Pancreas (tissue), 10 donors: ENCODE data around the gene SPTBN1. TPM values are rescaled to one million over a fixed set of nuclear protein-coding genes. Genes with fewer than 3 reads are reported as not detected.

ENCODE experiments used
- ATAC-seq, 4 donors: fragments of 200-7000 bp; cut with Tn5 transposase; one replicate each; pipeline versions ENCODE4 v1.8.0 to v1.9.1; 2020; ENCODE audit warnings: mild to moderate bottlenecking in 4 of 4, moderate library complexity in 4 of 4
- DNase-seq, 6 donors: peaks; one replicate each; pipeline ENCODE4 v3.0.0-alpha.2; 2020
- FAIRE-seq: peaks from 2 replicates; lab custom pipeline; 2012; peaks lifted over from hg19 to GRCh38; lab: Jason Lieb, UNC
- H3K27ac ChIP-seq, 4 donors: fragments of 200-600 bp; sonication (generic); 1 replicate in 3 of 4; 2 replicates in 1 of 4; pipeline versions ENCODE4 v1.5.0 to v1.8.0; 2020
- H3K27me3 ChIP-seq, 4 donors: fragments of 200-600 bp; one replicate each; pipeline ENCODE4 v1.8.0; 2021
- H3K36me3 ChIP-seq, 3 donors: fragments of 200-600 bp; sonication (generic) in 1 of 3; one replicate each; pipeline versions ENCODE4 v1.5.0 to v1.8.0; 2020 to 2021
- H3K4me1 ChIP-seq, 3 donors: fragments of 200-600 bp; one replicate each; pipeline ENCODE4 v1.8.0; 2021
- H3K4me3 ChIP-seq, 4 donors: fragments of 200-600 bp; sonication (generic) in 2 of 4; one replicate each; pipeline versions ENCODE4 v1.5.0 to v1.8.0; 2020 to 2021
- H3K9me3 ChIP-seq, 4 donors: fragments of 200-600 bp; one replicate each; pipeline ENCODE4 v1.8.0; 2021
- CTCF ChIP-seq, 4 donors: fragments of 200-600 bp; sonication (generic) in 3 of 4; IDR thresholded peaks; one replicate each; pipeline versions ENCODE4 v1.5.0 to v1.8.0; 2021; ENCODE audit warnings: antibody characterized with exemption in 4 of 4
- WGBS, 2 donors: extraction: QIAGEN DNeasy Blood & Tissue Kit; methylation state at CpG; one replicate each; pipeline ENCODE4 v1.1.7; 2013; 5-methylcytosine and 5-hydroxymethylcytosine counted together
- intact Hi-C, 3 donors: fragments of 100-400 bp; cut with DNase I; formaldehyde crosslinking; loops; one replicate each; pipeline versions ENCODE4 v1.11.1 to v1.14.2; 2022
- polyA plus RNA-seq, 2 donors: library from polyadenylated mRNA; stranded (reverse); fragments of 200-250 nt; gene quantifications; one replicate each; pipeline ENCODE4 v1.2.3, GENCODE V29; 2013
- total RNA-seq, 6 donors: library from RNA; stranded (reverse); fragmentation: NEBNext Ultra II Directional in 4 of 6; extraction: Animal tissue kit (Norgen Biotek cat#: 25700) in 4 of 6; gene quantifications; one replicate each; pipeline versions ENCODE4 v1.2.1 to v1.2.4, GENCODE V29; 2021 to 2023
- donor health status: healthy with polysubstance abuse.
- donor health status: DM: no; HTN: no; CAD: no; lungs with moderate emphysema.
- donor health status: DM: no; HTN: no; CAD: no.
- donor health status: control.
- donor health status: control.
- donor health status: Bipolar disorder and iron deficiency.
- donor health status: DM: yes; HTN: yes; CAD: no.
- donor health status: DM: no; HTN: no; CAD: no.
- donor health status: DM: no; HTN: no; CAD: no.
- donor health status: DM: yes; HTN: yes; CAD: no.

Gene SPTBN1
- total and polyA plus RNA-seq, 8 donors, result 43.8 to 192 (median 84.4) TPM

DNA sequence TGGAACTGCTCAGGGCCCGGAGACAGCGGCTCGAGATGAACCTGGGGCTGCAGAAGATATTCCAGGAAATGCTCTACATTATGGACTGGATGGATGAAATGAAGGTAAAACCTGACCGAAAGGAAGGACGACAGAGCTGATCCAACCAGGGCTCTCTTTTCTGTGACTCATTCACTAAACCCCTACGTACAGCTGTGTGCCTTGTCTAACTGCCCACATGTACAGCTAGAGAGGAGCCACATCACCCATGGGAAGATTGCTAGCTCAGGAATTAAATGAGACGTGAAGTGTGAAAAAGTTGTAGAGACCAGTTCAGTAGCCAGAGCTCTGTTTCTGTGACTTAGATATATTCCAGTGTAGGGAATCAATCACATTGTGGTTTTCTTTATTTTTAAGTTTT, 170.0 kb downstream of the SPTBN1 start:
- Histone ChIP-seq H3K4me3 (no peak overlapping the region), H3K9me3 (no peaks in the 10 kb centered on the region), H3K27ac (no peak overlapping the region), H3K36me3 (peaks cover 6 to 91% (median 49%) of the 10 kb centered on the region in 3 donors), H3K27me3 (no peaks in the 10 kb centered on the region), H3K4me1 (peaks cover 15 to 18% (median 16%) of the 10 kb centered on the region in 3 donors)
- 92 to 93% methylated on average over 7 of the region's 7 CpGs for WGBS, 2 donors
- intact Hi-C loops, result no loop called here
- FAIRE-seq (no peak), DNase-seq (no peak), ATAC-seq (no peak)
- TF ChIP-seq CTCF (IDR thresholded peaks at IDR 0.05), result no peak

DNA sequence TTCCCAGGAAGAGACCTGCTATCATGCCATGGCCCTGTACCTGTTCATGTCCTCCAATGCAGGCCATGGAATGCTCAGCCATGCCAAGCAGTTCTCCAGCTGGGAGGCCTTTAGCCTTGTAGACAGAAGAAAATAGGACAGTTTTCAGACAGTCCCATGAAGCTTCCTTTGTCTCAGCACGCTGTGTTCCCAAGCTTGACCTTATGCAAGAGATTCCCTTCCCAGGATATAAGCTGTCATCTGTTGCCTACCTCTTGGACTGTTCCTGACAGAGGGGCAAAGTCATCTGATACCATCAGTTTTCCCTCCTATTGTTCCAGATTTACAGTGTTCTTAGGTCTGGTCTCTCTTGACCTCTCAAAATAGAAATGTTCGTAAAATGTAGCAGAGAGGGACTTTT, 170.8 kb downstream of the SPTBN1 start:
- Histone ChIP-seq H3K4me3 (no peak overlapping the region), H3K4me1 (peaks cover 15 to 26% (median 16%) of the 10 kb centered on the region in 3 donors), H3K27ac (peak overlapping the region in 1 of 4 donors; percentile 3), H3K27me3 (no peaks in the 10 kb centered on the region), H3K9me3 (no peaks in the 10 kb centered on the region), H3K36me3 (peaks cover 6 to 91% (median 56%) of the 10 kb centered on the region in 3 donors)
- FAIRE-seq, result no peak
- intact Hi-C loops, result no loop called here
- no peak for ATAC-seq
- TF ChIP-seq CTCF (IDR thresholded peaks at IDR 0.05), result no peak
- WGBS, 2 donors, result 93 to 100% methylated on average over 2 of the region's 2 CpGs
- no peak for DNase-seq

GRCh38 chr2:54627973-54628372, 171.8 kb downstream of the SPTBN1 start:
- no peak for TF ChIP-seq CTCF (IDR thresholded peaks at IDR 0.05)
- Histone ChIP-seq H3K36me3 (peaks cover 6 to 90% (median 57%) of the 10 kb centered on the region in 3 donors), H3K9me3 (no peaks in the 10 kb centered on the region), H3K27me3 (no peaks in the 10 kb centered on the region), H3K4me3 (no peak overlapping the region), H3K27ac (no peak overlapping the region), H3K4me1 (peaks cover 15 to 26% (median 16%) of the 10 kb centered on the region in 3 donors)
- DNase-seq (no peak), ATAC-seq (no peak), FAIRE-seq (no peak)
- intact Hi-C loops, result no loop called here
- 94 to 98% methylated on average over 6 of the region's 6 CpGs for WGBS, 2 donors

- peaks cover 3 to 90% (median 52%) of the 10 kb centered on the region in 3 donors for H3K36me3 ChIP-seq
- intact Hi-C loops, result no loop called here
- peak overlapping the region in 1 of 4 donors; percentile 72 for H3K27ac ChIP-seq
Observed at GRCh38 chr2:54628418-54628817, 172.3 kb downstream of the SPTBN1 start.

More at GRCh38 chr2:54628418-54628817, 172.3 kb downstream of the SPTBN1 start:
- TF ChIP-seq CTCF (IDR thresholded peaks at IDR 0.05), result no peak
- Histone ChIP-seq H3K27me3 (no peaks in the 10 kb centered on the region), H3K9me3 (no peaks in the 10 kb centered on the region), H3K4me1 (peaks cover 15 to 26% (median 16%) of the 10 kb centered on the region in 3 donors), H3K4me3 (no peak overlapping the region)
- DNase-seq (no peak), ATAC-seq (no peak), FAIRE-seq (no peak)
- 96 to 98% methylated on average over 5 of the region's 5 CpGs for WGBS, 2 donors
